ENCODE data around the gene TMSB15C. TPM values are rescaled to one million over a fixed set of nuclear protein-coding genes. Genes with fewer than 3 reads are reported as not detected.

The TMSB15C gene
- total and polyA plus RNA-seq, 5 donors from 2014 or later, result 0.16 to 3.8 (median 0.44) TPM

GRCh38 chrX:104108955-104109354 is 32.9 kb upstream of the TMSB15C start:
- Histone ChIP-seq H3K27ac (ENCODE audit: insufficient read depth, low read length, poor library complexity, severe bottlenecking) (no peak overlapping the region), H3K9me3 (ENCODE audit: control insufficient read depth in 2 of 2, low read length in 2 of 2) (no peaks in the 10 kb centered on the region), H3K36me3 (ENCODE audit: control insufficient read depth, insufficient read depth, low read length) (no peaks in the 10 kb centered on the region), H3K4me1 (ENCODE audit: control insufficient read depth, insufficient read depth, low read length, poor library complexity, severe bottlenecking) (peaks cover 37% of the 10 kb centered on the region), H3K4me3 (ENCODE audit: low read depth, low read length) (no peak overlapping the region), H3K27me3 (ENCODE audit: control insufficient read depth, insufficient read depth, low read length) (no peaks in the 10 kb centered on the region)
- no peaks in the 10 kb centered on the region for H3K27me3 Mint-ChIP-seq
- no peaks in the 10 kb centered on the region for H3K36me3 Mint-ChIP-seq
- peak overlapping the region in 2 of 3 donors; percentile 62 to 97 for H3K27ac Mint-ChIP-seq
- no peaks in the 10 kb centered on the region for H3K9me3 Mint-ChIP-seq
- H3K4me1 Mint-ChIP-seq, result peaks cover 6 to 59% (median 24%) of the 10 kb centered on the region in 4 donors
- ATAC-seq (ENCODE audit: low read depth in 2 of 2) (no peak), DNase-seq (no peak)
- H3K4me3 Mint-ChIP-seq, result peak overlapping the region in 1 of 4 donors; percentile 64

DNA sequence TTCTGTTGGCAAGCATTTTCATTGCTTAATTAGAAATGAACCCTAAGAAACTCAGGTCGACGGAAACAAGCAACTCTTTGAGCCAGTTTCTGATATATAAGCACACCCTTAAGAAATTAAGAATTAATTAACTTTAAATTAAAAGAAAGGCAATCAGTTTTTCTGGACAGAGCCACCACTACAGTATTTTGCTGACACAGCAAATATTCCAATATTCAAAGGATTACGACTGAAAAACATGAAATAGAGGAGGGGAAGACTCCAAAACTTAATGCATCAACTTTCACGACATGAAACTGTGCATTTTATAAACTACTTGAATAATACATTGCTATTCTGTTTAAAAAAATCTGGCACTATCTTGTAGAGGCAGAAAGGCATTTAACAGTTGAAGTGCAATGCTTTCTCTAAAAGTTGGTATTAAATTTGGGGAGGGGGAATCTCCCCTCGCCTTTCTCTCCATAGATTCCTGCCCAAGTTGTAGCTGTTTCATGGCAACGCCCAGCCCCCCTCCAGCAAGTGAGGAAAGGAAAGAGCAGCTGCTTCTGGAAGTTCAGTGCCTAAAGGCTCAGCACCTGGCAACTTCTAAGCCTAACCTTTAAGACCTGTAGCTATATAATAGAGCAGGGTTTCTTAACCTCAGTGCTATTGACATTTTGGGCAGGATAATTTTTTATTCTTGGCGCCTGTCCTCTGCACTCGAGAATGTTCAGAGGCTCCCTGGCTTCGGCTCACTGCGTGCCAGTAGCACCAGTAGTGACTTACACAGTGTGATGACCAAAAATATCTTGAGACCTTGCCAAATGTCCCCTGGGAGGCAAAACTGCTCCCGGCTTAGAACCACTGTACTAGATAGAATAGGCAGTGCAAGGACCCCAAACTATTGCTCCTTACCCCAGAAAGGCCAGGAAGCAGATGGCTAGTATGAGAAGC is 29.6 kb upstream of the TMSB15C start:
- Histone ChIP-seq H3K4me3 (ENCODE audit: low read depth, low read length) (no peak overlapping the region), H3K9me3 (ENCODE audit: control insufficient read depth in 2 of 2, low read length in 2 of 2) (no peaks in the 10 kb centered on the region), H3K27ac (ENCODE audit: insufficient read depth, low read length, poor library complexity, severe bottlenecking) (no peak overlapping the region), H3K27me3 (ENCODE audit: control insufficient read depth, insufficient read depth, low read length) (no peaks in the 10 kb centered on the region), H3K4me1 (ENCODE audit: control insufficient read depth, insufficient read depth, low read length, poor library complexity, severe bottlenecking) (peaks cover 16% of the 10 kb centered on the region), H3K36me3 (ENCODE audit: control insufficient read depth, insufficient read depth, low read length) (no peaks in the 10 kb centered on the region)
- no peaks in the 10 kb centered on the region for H3K36me3 Mint-ChIP-seq
- H3K9me3 Mint-ChIP-seq, result no peaks in the 10 kb centered on the region
- no peak for ATAC-seq (ENCODE audit: low read depth in 2 of 2)
- DNase-seq, result no peak
- H3K4me3 Mint-ChIP-seq, result no peak overlapping the region
- no peaks in the 10 kb centered on the region for H3K27me3 Mint-ChIP-seq
- no peak overlapping the region for H3K27ac Mint-ChIP-seq
- H3K4me1 Mint-ChIP-seq, result peaks cover 0 to 35% (median 18%) of the 10 kb centered on the region in 4 donors

GRCh38 chrX:104104676-104105075 is 28.6 kb upstream of the TMSB15C start:
- ATAC-seq (ENCODE audit: low read depth in 2 of 2) (no peak), DNase-seq (no peak)
- H3K4me3 ChIP-seq (ENCODE audit: low read depth, low read length), result no peak overlapping the region
- H3K27me3 ChIP-seq (ENCODE audit: control insufficient read depth, insufficient read depth, low read length), result no peaks in the 10 kb centered on the region
- H3K9me3 ChIP-seq (ENCODE audit: control insufficient read depth in 2 of 2, low read length in 2 of 2), result no peaks in the 10 kb centered on the region
- Mint-ChIP-seq H3K36me3 (no peaks in the 10 kb centered on the region), H3K4me3 (no peak overlapping the region), H3K4me1 (peaks cover 0 to 26% (median 13%) of the 10 kb centered on the region in 4 donors), H3K27ac (peak overlapping the region in 1 of 3 donors; percentile 47), H3K9me3 (no peaks in the 10 kb centered on the region), H3K27me3 (no peaks in the 10 kb centered on the region)
- peaks cover 7% of the 10 kb centered on the region for H3K4me1 ChIP-seq (ENCODE audit: control insufficient read depth, insufficient read depth, low read length, poor library complexity, severe bottlenecking)
- no peaks in the 10 kb centered on the region for H3K36me3 ChIP-seq (ENCODE audit: control insufficient read depth, insufficient read depth, low read length)
- H3K27ac ChIP-seq (ENCODE audit: insufficient read depth, low read length, poor library complexity, severe bottlenecking), result no peak overlapping the region

GRCh38 chrX:104098919-104099318 is 22.9 kb upstream of the TMSB15C start:
- H3K27me3 Mint-ChIP-seq, result no peaks in the 10 kb centered on the region
- no peak for DNase-seq
- no peaks in the 10 kb centered on the region for H3K9me3 ChIP-seq (ENCODE audit: control insufficient read depth in 2 of 2, low read length in 2 of 2)

GRCh38 chrX:104098151-104098808 is 22.2 kb upstream of the TMSB15C start:
- no peaks in the 10 kb centered on the region for H3K27me3 Mint-ChIP-seq
- Histone ChIP-seq H3K36me3 (ENCODE audit: control insufficient read depth, insufficient read depth, low read length) (no peaks in the 10 kb centered on the region), H3K27ac (ENCODE audit: insufficient read depth, low read length, poor library complexity, severe bottlenecking) (no peak overlapping the region), H3K9me3 (ENCODE audit: control insufficient read depth in 2 of 2, low read length in 2 of 2) (no peaks in the 10 kb centered on the region), H3K27me3 (ENCODE audit: control insufficient read depth, insufficient read depth, low read length) (no peaks in the 10 kb centered on the region), H3K4me3 (ENCODE audit: low read depth, low read length) (no peak overlapping the region), H3K4me1 (ENCODE audit: control insufficient read depth, insufficient read depth, low read length, poor library complexity, severe bottlenecking) (no peaks in the 10 kb centered on the region)
- H3K4me3 Mint-ChIP-seq, result peak overlapping the region in 1 of 4 donors; percentile 32
- H3K9me3 Mint-ChIP-seq, result no peaks in the 10 kb centered on the region
- H3K36me3 Mint-ChIP-seq, result no peaks in the 10 kb centered on the region
- H3K27ac Mint-ChIP-seq, result peak overlapping the region in 1 of 3 donors; percentile 47
- DNase-seq (peak; percentile 49 to 82 (median 63)), ATAC-seq (ENCODE audit: low read depth in 2 of 2) (peak in 1 of 2 donors; percentile 43)
- peaks cover 0 to 4% (median 0%) of the 10 kb centered on the region in 4 donors for H3K4me1 Mint-ChIP-seq

More at GRCh38 chrX:104098919-104099318, 22.9 kb upstream of the TMSB15C start:
- Histone ChIP-seq H3K27ac (ENCODE audit: insufficient read depth, low read length, poor library complexity, severe bottlenecking) (no peak overlapping the region), H3K4me3 (ENCODE audit: low read depth, low read length) (no peak overlapping the region), H3K36me3 (ENCODE audit: control insufficient read depth, insufficient read depth, low read length) (no peaks in the 10 kb centered on the region), H3K4me1 (ENCODE audit: control insufficient read depth, insufficient read depth, low read length, poor library complexity, severe bottlenecking) (no peaks in the 10 kb centered on the region), H3K27me3 (ENCODE audit: control insufficient read depth, insufficient read depth, low read length) (no peaks in the 10 kb centered on the region)
- Mint-ChIP-seq H3K4me1 (peaks cover 0 to 4% (median 0%) of the 10 kb centered on the region in 4 donors), H3K36me3 (no peaks in the 10 kb centered on the region), H3K27ac (no peak overlapping the region), H3K4me3 (no peak overlapping the region), H3K9me3 (no peaks in the 10 kb centered on the region)
- ATAC-seq (ENCODE audit: low read depth in 2 of 2), result no peak

GRCh38 chrX:104085919-104086318 is 9.9 kb upstream of the TMSB15C start:
- H3K4me1 ChIP-seq (ENCODE audit: control insufficient read depth, insufficient read depth, low read length, poor library complexity, severe bottlenecking), result no peaks in the 10 kb centered on the region
- Mint-ChIP-seq H3K27me3 (no peaks in the 10 kb centered on the region), H3K9me3 (peaks cover 0 to 1% (median 0%) of the 10 kb centered on the region in 7 donors), H3K4me1 (no peaks in the 10 kb centered on the region), H3K27ac (no peak overlapping the region), H3K36me3 (no peaks in the 10 kb centered on the region), H3K4me3 (no peak overlapping the region)
- DNase-seq (no peak), ATAC-seq (ENCODE audit: low read depth in 2 of 2) (no peak)
- no peaks in the 10 kb centered on the region for H3K36me3 ChIP-seq (ENCODE audit: control insufficient read depth, insufficient read depth, low read length)
- no peak overlapping the region for H3K27ac ChIP-seq (ENCODE audit: insufficient read depth, low read length, poor library complexity, severe bottlenecking)
- H3K27me3 ChIP-seq (ENCODE audit: control insufficient read depth, insufficient read depth, low read length), result no peaks in the 10 kb centered on the region
- no peaks in the 10 kb centered on the region for H3K9me3 ChIP-seq (ENCODE audit: control insufficient read depth in 2 of 2, low read length in 2 of 2)
- no peak overlapping the region for H3K4me3 ChIP-seq (ENCODE audit: low read depth, low read length)

DNA sequence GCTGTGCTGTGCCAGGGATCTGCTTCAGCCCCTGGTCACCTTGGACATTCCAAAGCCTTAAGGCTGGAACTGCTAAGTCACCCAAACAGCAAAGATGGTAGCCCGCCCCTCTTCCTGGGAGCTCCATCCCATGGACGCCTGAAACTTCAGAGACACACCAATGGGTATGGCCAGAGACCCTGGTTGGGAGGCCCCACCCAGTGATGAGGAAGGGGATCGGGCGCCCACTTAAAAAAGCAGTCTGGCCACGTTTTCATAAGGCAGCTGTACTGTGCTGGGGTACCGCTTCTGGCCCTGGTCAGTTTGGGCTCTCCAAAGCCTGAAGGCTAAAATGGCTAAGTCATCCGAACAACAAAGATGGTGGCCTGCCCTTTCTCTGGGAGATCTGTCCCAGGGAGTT is 9.4 kb upstream of the TMSB15C start:
- Histone ChIP-seq H3K9me3 (ENCODE audit: control insufficient read depth in 2 of 2, low read length in 2 of 2) (no peaks in the 10 kb centered on the region), H3K27me3 (ENCODE audit: control insufficient read depth, insufficient read depth, low read length) (no peaks in the 10 kb centered on the region), H3K36me3 (ENCODE audit: control insufficient read depth, insufficient read depth, low read length) (no peaks in the 10 kb centered on the region), H3K27ac (ENCODE audit: insufficient read depth, low read length, poor library complexity, severe bottlenecking) (no peak overlapping the region), H3K4me1 (ENCODE audit: control insufficient read depth, insufficient read depth, low read length, poor library complexity, severe bottlenecking) (no peaks in the 10 kb centered on the region), H3K4me3 (ENCODE audit: low read depth, low read length) (no peak overlapping the region)
- H3K4me3 Mint-ChIP-seq, result no peak overlapping the region
- peaks cover 0 to 1% (median 0%) of the 10 kb centered on the region in 7 donors for H3K9me3 Mint-ChIP-seq
- DNase-seq, result no peak
- no peaks in the 10 kb centered on the region for H3K27me3 Mint-ChIP-seq
- H3K27ac Mint-ChIP-seq, result no peak overlapping the region
- no peaks in the 10 kb centered on the region for H3K36me3 Mint-ChIP-seq
- ATAC-seq (ENCODE audit: low read depth in 2 of 2), result no peak
- H3K4me1 Mint-ChIP-seq, result no peaks in the 10 kb centered on the region
